ENCODE measurements around the gene ZFYVE28.

DNA sequence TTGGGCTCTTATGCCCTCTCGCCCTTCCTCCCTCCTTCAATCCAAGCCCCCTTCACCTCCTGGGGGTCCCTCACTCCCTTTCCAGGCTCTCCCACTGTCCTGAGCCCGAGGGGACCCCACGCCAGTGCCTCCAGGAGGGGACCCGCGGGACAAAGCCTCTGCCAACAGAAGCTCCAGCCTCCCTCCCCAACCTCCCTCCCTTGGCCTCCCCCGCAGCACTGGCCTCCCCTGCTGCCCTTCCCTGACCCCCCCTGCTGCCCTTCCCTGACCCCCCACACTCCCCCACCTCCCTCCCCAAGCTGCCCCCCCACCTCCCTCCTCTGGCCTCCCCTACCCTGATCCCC, 85.5 kb downstream of the ZFYVE28 start:
- TF ChIP-seq EP300 (IDR thresholded peaks at IDR 0.05; ENCODE audit: borderline replicate concordance) = no peak
- TF ChIP-seq, protein P1, sequence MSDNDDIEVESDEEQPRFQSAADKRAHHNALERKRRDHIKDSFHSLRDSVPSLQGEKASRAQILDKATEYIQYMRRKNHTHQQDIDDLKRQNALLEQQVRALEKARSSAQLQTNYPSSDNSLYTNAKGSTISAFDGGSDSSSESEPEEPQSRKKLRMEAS (IDR thresholded peaks at IDR 0.05) = no peak
- TF ChIP-seq CREB1 (IDR thresholded peaks at IDR 0.05; ENCODE audit: low read depth) = no peak
- no peak for TF ChIP-seq TAF1 (IDR thresholded peaks at IDR 0.05; ENCODE audit: low read depth)
- no peak for TF ChIP-seq RAD21 (IDR thresholded peaks at IDR 0.05; ENCODE audit: low read depth)
